AML-193 (cell line): Measurements from ENCODE around the gene ADAMTS16.

Source experiments
- DNase-seq, 2 experiments: peaks; one replicate each; lab custom pipeline; 2025; lab: John Stamatoyannopoulos, UW

ADAMTS16 gene

GRCh38 chr5:5239191-5239590, 99.1 kb downstream of the ADAMTS16 start:
- no peak for DNase-seq

GRCh38 chr5:5240234-5240633, 100.1 kb downstream of the ADAMTS16 start:
- DNase-seq, result no peak

DNA sequence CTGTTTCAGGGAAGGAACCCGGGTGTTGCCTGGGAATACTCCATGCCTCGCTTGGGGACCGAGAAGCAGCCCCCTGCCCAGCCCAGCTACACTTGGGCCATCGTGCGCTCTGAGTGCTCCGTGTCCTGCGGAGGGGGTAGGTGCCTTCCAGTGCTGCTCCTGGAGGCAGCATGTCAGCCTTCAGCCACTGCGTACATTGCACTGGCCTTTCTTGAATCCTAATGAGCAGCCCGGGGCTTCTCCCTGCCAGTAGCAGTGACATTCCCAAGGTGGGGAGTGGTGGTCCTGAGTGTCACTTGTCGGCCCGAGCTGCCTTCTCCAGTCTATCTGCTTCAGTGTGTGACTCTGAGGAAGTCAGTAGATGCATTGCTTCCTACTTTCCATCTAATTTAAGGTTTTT, 101.9 kb downstream of the ADAMTS16 start:
- no peak for DNase-seq

DNA sequence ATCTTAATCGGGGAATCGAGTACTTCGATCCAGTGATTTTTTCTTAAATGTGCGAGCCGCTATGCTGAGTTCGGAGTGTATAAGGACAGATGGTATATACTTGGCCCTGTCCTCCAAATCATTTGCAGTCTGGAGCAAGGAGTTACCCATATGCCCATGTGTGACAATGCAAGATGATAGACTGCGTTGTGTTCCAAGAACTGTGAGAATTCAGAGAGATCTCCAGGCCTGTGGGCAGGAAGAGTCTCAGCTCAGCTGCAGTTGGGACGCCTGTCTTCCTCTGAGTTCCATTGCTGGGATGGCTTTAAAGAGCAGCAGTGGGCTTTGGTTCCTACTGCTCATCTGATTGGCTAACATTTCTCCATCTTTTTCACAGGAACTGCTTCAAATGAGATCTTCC, 106.6 kb downstream of the ADAMTS16 start:
- no peak for DNase-seq

DNA sequence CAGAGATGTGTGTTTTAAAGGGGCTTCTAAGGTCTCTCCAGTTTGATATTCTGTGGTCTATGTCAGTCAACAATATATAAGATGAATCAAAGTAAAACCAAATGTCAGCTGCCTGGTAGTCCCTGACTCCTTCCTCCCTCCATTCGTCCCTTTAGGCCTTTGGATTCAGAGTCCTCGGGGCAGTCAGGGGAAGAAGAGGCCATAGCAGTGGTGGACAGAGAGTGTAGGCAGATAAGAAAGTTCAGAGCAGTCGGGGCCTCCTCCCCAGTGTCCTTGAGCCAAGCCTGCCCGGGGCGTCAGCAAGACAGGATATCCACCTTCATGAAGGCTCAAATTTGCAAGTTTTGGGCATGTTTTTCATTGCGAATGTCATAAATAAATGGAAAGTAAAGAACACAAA, 110.6 kb downstream of the ADAMTS16 start:
- DNase-seq, result no peak

DNA sequence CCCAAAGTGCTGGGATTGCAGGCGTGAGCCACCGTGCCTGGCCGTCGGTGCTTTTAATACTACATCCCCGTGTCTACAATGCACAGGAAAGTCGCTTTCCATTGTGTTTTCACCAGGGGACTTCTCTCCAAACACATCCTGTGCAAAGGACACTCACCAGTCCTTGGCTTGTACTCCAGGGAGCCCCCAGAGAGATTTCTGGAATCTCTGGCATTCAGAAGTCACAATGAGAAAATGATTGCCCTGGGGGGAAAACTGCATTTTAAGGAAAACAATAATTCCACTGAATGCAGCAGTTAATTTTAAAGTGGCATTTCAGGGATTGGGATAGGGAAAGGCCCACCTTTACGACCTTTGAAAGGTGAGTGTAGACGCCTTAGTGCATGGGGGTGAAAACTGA, 112.0 kb downstream of the ADAMTS16 start:
- no peak for DNase-seq

DNA sequence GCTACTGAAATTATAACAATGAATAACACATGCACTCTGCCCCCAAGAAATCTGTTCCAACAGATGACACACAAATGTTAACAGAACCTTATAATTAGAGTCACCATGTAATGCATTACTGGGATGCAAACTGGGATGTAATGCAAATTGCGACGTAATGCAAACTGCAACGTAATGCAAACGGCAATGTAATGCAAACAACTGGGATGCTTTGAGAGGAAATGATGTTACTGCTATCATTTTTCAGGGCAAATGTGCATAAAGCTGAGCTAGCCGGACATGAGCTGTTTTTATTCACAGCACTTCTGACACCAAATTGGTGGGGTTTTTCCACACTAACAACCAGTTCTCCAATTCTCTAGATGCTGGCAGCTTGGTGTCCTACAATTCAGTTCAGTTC, 117.2 kb downstream of the ADAMTS16 start:
- no peak for DNase-seq

DNA sequence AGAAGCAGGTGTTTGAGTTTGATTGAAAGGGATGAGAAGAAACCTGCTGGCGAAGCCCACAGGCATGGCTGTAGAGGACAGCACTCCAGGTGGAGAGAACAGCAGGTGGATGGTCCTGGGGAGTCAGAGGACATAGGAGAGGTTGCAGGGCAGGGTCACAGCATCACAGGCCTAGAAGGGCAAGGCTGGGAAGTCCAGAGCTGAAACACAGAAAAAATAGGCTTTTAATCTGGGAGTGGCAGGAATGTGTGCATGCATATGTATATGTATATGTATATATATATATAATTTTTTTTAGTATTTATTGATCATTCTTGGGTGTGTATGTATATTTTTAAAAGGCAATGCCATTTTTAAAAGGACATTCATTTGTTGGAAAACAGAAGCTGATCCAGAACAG, 118.4 kb downstream of the ADAMTS16 start:
- DNase-seq, result no peak

DNA sequence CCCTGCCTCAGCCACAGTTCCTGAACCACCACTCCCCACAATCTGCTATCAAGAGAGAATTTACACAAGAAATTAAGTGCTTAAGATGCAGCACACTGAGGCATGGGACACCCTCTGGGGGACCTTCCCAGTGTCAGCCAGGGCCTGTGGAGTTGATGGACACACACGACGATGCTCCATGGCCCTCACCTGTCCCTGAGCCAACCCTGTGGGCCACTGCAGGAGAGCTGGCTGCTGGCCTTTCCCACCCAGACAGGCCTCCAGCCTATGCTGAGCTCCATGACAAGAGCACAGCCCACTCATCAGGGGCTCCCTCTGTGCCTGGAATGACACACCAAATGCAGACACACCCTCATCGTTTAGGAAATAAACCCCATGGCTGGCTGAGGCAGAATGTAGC, 124.6 kb downstream of the ADAMTS16 start:
- DNase-seq, result no peak

GRCh38 chr5:5266297-5266696, 126.2 kb downstream of the ADAMTS16 start:
- DNase-seq, result no peak

- no peak for DNase-seq
Measured at GRCh38 chr5:5270161-5270560, 130.0 kb downstream of the ADAMTS16 start.

DNA sequence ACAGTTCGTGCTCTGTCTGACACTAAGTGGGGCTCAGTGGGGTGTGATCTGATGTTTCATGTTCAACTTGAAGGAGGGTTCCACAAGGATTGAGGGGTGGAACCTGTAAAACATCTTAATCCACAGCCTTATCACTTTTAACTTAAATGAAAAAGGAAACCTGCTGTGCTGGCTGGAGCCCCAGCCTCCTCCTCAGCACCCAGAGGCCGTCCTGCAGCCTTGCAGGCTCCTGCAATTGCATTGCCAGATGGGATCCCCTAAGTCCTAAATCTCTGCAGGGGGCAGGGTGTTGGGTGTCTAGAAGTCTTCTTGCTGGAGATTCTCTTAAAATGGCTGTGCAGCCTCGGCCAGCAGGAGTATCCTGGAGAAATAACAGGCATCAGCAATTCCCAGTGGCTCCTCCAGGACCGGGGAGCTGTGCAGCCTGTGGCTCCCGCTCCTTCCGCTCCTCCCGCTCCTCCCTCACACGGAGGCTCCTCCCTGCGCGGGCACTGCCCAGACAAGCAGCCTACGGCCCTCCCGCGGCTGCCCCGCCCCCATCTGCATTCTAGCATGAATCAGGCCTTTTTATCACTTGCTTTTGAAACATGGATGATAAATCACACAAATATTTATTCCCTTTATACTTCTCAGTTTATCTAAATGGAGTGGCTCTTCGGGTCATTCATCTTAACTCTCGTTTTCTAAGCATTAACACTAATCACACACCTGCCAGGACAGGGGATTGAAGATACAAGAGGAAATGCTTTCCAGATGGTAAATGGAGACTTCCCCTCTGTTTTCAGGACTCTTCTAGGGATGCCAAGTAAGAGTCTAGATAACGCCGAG, 131.0 kb downstream of the ADAMTS16 start:
- DNase-seq, result no peak

GRCh38 chr5:5271786-5272321, 131.7 kb downstream of the ADAMTS16 start:
- DNase-seq, result no peak

- DNase-seq, result no peak
Measured at GRCh38 chr5:5273398-5273797, 133.3 kb downstream of the ADAMTS16 start.

GRCh38 chr5:5273976-5274375, 133.8 kb downstream of the ADAMTS16 start:
- no peak for DNase-seq

DNA sequence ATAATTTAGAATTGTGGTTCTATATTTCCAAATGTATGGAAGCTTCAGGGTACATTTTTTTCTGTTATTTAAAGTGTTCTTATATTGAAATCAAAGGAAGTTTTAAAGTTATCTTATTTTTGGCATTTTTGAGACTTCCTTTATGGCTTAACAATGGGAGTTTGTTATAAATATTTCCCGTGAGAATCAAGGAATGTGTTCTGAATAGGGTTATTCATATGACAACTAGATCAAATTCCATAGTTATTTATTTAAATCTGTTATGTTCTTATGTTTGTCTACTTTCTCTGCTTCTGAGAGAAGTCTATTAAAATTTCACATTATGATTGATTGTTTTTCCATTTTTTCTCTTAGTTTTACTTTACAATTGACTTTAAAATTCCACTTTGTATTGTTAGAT, 135.1 kb downstream of the ADAMTS16 start:
- no peak for DNase-seq

DNA sequence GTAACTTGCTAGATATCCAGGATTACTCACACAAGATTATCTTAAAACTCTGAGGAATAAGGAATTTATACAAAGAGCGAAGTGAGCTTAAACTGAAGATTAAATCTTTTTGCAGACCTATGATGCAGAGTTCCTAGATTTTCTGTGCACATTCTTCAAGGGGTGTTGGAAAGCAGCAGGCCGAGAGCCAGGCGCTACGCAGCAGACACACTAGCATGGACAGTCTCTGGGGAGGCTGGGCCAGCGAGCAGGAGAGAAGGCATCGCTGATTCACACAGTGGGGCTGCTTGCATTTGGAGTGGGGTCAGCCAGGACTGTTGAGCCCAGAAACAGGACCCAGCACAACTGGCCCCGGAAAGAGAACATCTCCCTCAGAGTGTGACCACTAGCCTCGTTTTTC, 136.3 kb downstream of the ADAMTS16 start:
- no peak for DNase-seq

- no peak for DNase-seq
Measured at GRCh38 chr5:5276951-5277517, 136.9 kb downstream of the ADAMTS16 start.

DNA sequence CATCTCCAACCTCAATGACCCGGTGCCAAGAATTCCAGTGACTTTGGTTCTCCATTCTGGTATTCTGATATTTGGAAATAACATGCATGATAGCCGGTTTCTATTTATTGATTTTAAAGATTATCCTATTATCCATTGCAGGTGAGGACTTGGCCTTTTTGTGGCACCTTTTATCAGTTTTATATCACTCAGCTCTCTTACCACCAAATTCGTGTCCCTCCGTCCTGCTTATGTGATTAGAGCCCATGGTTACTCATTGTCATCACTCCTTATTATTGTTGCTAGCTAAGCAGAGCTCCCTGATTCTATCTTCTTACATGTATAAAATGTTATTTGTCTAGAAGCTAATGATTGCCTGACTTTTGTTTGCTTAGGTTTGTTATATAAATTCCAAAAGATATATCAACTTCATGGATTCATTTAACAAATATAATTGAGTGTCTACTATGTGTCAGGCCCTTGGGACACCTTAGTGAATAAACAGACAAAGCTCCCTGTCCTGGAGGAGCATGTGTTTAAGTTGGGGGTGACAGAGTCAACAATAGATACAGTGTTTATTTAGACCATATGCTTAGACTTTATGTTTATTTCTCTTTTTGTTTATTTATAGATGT, 138.2 kb downstream of the ADAMTS16 start:
- DNase-seq, result no peak

- no peak for DNase-seq
Measured at GRCh38 chr5:5278815-5279381, 138.8 kb downstream of the ADAMTS16 start.

GRCh38 chr5:5285906-5286305, 145.8 kb downstream of the ADAMTS16 start:
- DNase-seq, result no peak

DNA sequence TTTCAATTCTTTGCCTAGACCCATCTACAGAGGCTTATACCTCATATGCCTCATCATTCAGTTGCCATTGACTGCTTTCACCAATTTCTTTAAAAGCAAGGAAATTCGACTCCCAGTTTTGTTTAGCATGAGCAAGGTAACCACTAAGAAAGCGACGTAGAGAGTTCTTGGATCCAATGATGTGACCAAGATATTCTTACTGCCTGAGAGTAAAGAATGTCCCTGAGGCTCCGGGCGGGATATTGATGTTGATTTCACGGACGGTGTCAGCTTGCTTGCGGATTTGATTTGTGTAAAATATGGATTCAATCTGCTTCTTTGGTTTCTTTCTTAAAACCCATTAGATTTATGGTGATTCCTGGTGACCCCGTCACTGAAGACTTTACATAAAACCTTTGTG, 147.3 kb downstream of the ADAMTS16 start:
- no peak for DNase-seq

GRCh38 chr5:5288201-5288600, 148.1 kb downstream of the ADAMTS16 start:
- DNase-seq, result no peak
